Ishikawa (cell line): Measurements from ENCODE around the gene TRIAP1.

Experiments used
- CEBPB ChIP-seq: IDR thresholded peaks from 2 replicates; pipeline ENCODE4 v1.6.1; 2012
- CREB1 ChIP-seq: IDR thresholded peaks from 2 replicates; pipeline ENCODE4 v1.6.1; 2012; ENCODE audit warnings: low read depth
- EGR1 ChIP-seq: IDR thresholded peaks from 2 replicates; pipeline ENCODE4 v1.6.1; 2012
- EP300 ChIP-seq: IDR thresholded peaks from 2 replicates; pipeline ENCODE4 v1.6.1; 2012; ENCODE audit warnings: borderline replicate concordance
- FOXM1 ChIP-seq: IDR thresholded peaks from 2 replicates; pipeline ENCODE4 v1.6.1; 2012; ENCODE audit warnings: low read depth, borderline replicate concordance
- MAX ChIP-seq: IDR thresholded peaks from 2 replicates; pipeline ENCODE4 v1.6.1; 2012
- NFIC ChIP-seq: IDR thresholded peaks from 2 replicates; pipeline ENCODE4 v1.6.1; 2012
- RAD21 ChIP-seq: IDR thresholded peaks from 2 replicates; pipeline ENCODE4 v1.6.1; 2012; ENCODE audit warnings: low read depth
- REST ChIP-seq: IDR thresholded peaks from 2 replicates; pipeline ENCODE4 v1.6.1; 2012; ENCODE audit warnings: low read depth, mild to moderate bottlenecking
- TAF1 ChIP-seq: IDR thresholded peaks from 2 replicates; pipeline ENCODE4 v1.6.1; 2012; ENCODE audit warnings: low read depth, mild to moderate bottlenecking
- TCF12 ChIP-seq: IDR thresholded peaks from 2 replicates; pipeline ENCODE4 v1.6.1; 2012; ENCODE audit warnings: low read depth
- TEAD4 ChIP-seq: IDR thresholded peaks from 2 replicates; pipeline ENCODE4 v1.6.1; 2012
- USF1 ChIP-seq: IDR thresholded peaks from 2 replicates; pipeline ENCODE4 v1.6.1; 2012
- YY1 ChIP-seq: IDR thresholded peaks from 2 replicates; pipeline ENCODE4 v1.6.1; 2012; ENCODE audit warnings: low read depth
- ZBTB7A ChIP-seq: IDR thresholded peaks from 2 replicates; pipeline ENCODE4 v1.6.1; 2012; ENCODE audit warnings: low read depth

TRIAP1 gene

DNA sequence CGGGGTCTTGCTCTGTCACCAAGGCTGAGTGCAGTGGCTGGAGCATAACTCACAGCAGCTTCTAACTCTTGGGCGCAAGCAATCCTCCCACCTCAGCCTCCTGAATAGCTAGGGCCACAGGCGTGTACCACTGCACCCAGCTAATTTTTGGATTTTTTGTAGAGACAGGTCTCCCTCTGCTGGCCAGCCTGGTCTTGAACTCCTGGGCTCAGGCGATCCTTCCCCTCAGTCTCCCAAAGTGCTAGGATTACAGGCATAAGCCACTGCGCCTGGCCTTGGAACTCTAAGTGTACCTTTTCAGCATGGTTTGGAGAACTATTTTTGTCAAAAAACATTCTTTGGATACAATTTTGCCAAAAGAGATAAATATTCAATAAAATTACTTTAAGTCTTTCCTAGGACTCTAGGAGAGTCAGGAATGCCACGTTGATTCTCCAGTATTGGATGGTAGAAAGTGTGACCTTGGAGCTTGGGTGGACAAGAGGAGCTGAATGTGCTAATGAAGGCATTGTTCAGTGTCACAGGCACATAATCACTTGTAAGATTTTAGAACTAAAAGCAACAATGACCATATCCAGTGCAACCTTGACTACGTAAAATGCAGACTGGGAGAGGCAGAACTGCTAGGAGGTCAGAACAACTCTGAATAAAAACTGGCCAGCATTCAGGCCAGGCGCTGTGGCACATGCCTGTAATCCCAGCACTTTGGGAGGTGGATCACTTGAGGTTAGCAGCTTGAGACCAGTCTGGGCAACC lies 20.6 kb upstream of the TRIAP1 start:
- TF ChIP-seq RAD21 (peak; percentile 30; the same call in 1 of the 2 replicates), TCF12 (no peak)

DNA sequence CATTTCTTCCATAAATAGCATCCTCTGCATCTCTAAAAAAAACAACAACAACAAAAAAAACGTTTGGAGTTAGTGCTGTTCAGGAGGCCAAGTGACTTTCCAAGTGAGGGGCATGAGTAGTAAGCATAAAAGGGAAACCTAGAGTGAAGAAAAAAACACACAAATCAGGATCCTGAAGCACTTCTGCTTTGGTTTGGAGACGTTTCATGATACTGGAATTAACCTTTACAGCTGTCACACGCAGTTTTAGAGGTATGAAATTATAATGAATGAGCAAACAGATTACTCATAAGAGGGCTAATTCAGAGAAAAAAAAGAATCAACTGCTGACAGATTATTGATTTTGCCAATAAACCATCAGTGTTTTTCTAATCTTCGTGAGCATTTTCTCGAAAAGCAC lies 19.6 kb upstream of the TRIAP1 start:
- TF ChIP-seq NFIC (no peak), TAF1 (no peak), CREB1 (no peak), TCF12 (no peak), TEAD4 (no peak), MAX (no peak), ZBTB7A (no peak), USF1 (no peak), YY1 (no peak), CEBPB (no peak), EP300 (no peak), FOXM1 (no peak), REST (no peak), EGR1 (no peak)

DNA sequence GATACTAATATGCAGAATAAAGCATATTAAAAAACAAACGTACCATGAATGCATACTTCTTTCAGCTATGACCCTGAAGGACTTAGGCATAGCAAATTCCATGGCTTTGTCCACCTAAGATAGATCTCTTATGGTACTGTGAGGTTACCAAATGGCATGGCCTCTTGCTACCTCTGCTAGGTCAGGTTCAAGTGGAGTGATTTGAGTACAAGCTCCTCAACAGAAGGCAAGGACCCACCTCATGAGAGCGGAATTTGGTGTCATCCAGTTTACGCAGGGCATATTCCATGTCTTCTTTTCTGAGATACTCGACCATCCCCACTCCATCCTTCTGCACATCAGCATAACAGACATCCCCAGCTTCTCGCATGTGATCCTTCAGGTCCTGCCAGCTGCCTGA lies 17.5 kb upstream of the TRIAP1 start:
- TF ChIP-seq TEAD4 (no peak), MAX (no peak), USF1 (no peak), NFIC (no peak), EP300 (no peak), ZBTB7A (no peak), TAF1 (no peak), REST (no peak), RAD21 (no peak), CEBPB (no peak), FOXM1 (no peak), EGR1 (no peak)

DNA sequence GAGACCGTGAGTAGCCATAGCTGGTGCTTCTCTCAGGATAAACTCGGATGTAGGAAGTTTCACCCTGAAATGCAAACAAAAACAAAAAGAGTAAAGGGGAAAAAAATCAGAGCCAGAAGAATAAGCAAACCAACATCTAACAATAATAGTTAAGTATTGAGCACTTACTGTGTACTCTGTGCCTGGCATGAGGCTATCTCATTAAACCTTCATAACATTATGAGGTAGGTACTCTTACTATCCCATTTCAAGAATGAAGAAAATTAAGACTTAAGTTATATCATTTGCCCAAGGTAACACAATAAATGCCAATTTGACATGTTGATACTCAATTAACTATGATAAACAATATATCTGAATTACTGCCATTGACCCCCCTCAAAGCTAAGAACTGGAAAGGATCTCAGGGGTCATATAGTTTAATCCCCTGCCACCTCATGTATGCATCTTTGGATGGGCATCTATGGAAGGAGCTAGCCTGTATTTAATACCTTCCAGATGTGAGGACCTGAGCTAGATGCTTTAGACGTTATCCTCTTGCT lies 16.0 kb upstream of the TRIAP1 start:
- TF ChIP-seq EGR1: no peak
- no peak for TF ChIP-seq NFIC
- TF ChIP-seq CEBPB: no peak
- no peak for TF ChIP-seq REST
- no peak for TF ChIP-seq FOXM1
- TF ChIP-seq YY1: no peak
- no peak for TF ChIP-seq RAD21
- no peak for TF ChIP-seq CREB1
- TF ChIP-seq USF1: no peak
- TF ChIP-seq TEAD4: no peak
